Adrenal gland (tissue), 12 donors: ENCODE data around the gene ZNF385A. TPM values are rescaled to one million over a fixed set of nuclear protein-coding genes. Genes with fewer than 3 reads are reported as not detected.

ENCODE experiments used
- DNase-seq, 7 donors: peaks; one replicate each; pipeline ENCODE4 v3.0.0-alpha.2; 2019 to 2020
- H3K27ac ChIP-seq, 5 donors: fragments of 200-600 bp; sonication (generic) in 4 of 5; 1 replicate in 3 of 5; 2 replicates in 2 of 5; pipeline versions ENCODE4 v1.5.1 to v1.8.0; 2016 to 2020; ENCODE audit warnings: mild to moderate bottlenecking in 1 of 5
- H3K27me3 ChIP-seq: fragments of 200-600 bp; 2 replicates; pipeline ENCODE4 v1.8.0; 2021
- H3K36me3 ChIP-seq, 2 donors: fragments of 200-600 bp; replicated peaks in 1 of 2; 1 replicate in 1 of 2; 2 replicates in 1 of 2; pipeline versions ENCODE4 v1.5.1 to v1.8.0; 2018 to 2022
- H3K4me1 ChIP-seq, 2 donors: fragments of 200-600 bp; replicated peaks in 1 of 2; 1 replicate in 1 of 2; 2 replicates in 1 of 2; pipeline versions ENCODE4 v1.5.1 to v1.8.0; 2018 to 2021
- H3K4me3 ChIP-seq, 4 donors: fragments of 200-600 bp; sonication (generic) in 3 of 4; one replicate each; pipeline ENCODE4 v1.5.1; 2016 to 2018
- H3K9me3 ChIP-seq, 3 donors: fragments of 200-600 bp; sonication (generic) in 1 of 3; replicated peaks in 1 of 3; 1 replicate in 2 of 3; 2 replicates in 1 of 3; pipeline versions ENCODE4 v1.5.1 to v1.8.0; 2016 to 2021
- POLR2A ChIP-seq, 2 donors: fragments of 450-650 bp; IDR thresholded peaks; one replicate each; pipeline ENCODE4 v1.6.1; 2017; ENCODE audit warnings: antibody characterized with exemption in 2 of 2, mild to moderate bottlenecking in 2 of 2, moderate library complexity in 1 of 2
- WGBS, 4 donors: extraction: QIAGEN DNeasy Blood & Tissue Kit in 2 of 4; methylation state at CpG; one replicate each; pipeline versions ENCODE4 v1.1.5 to v1.1.7; 2013 to 2017; 5-methylcytosine and 5-hydroxymethylcytosine counted together
- intact Hi-C, 2 donors: fragments of 100-400 bp; cut with DNase I; formaldehyde crosslinking; loops; one replicate each; pipeline versions ENCODE4 v1.14.1 to v1.15.0; 2022 to 2023
- polyA plus RNA-seq, 3 donors: library from polyadenylated mRNA; stranded (reverse); fragments of 200-250 nt in 2 of 3; fragments of 350-450 nt in 1 of 3; fragmentation: Illumina TruSeq in 1 of 3; extraction: RNeasy Lipid Tissue Mini Kit (QIAGEN cat#74804) in 1 of 3; gene quantifications; one replicate each; pipeline ENCODE4 v1.2.3, GENCODE V29; 2013 to 2014
- total RNA-seq, 9 donors: library from RNA; depleted of rRNA in 4 of 9; stranded (reverse); fragments of >200 nt in 4 of 9; fragments of 120-200 nt in 1 of 9; fragmentation: NEBNext Ultra II Directional in 1 of 9; extraction: Animal tissue kit (Norgen Biotek cat#: 25700) in 1 of 9; gene quantifications; one replicate each; pipeline versions ENCODE4 v1.1.0 to v1.2.4, GENCODE V29; 2013 to 2023
- TF ChIP-seq, protein P1 (sequence below), 6 experiments: fragments of 450-650 bp in 4 of 6; fragments of 200-600 bp in 2 of 6; sonication (generic) in 1 of 6; IDR thresholded peaks; 1 replicate in 5 of 6; 2 replicates in 1 of 6; pipeline versions ENCODE4 v1.5.1 to v1.8.0; 2016 to 2021; ENCODE audit warnings: antibody characterized with exemption in 6 of 6, mild to moderate bottlenecking in 2 of 6, moderate library complexity in 1 of 6
- donor health status: healthy with polysubstance abuse.
- donor health status: Bipolar disorder and iron deficiency.
- donor health status: DM: yes; HTN: yes; CAD: no.
- donor health status: DM: no; HTN: no; CAD: no.
- donor health status: DM: no; HTN: no; CAD: no.
- donor health status: DM: yes; HTN: yes; CAD: no.

Gene ZNF385A
- total and polyA plus RNA-seq, 12 donors: 0.94 to 38.2 (median 13.1) TPM

DNA sequence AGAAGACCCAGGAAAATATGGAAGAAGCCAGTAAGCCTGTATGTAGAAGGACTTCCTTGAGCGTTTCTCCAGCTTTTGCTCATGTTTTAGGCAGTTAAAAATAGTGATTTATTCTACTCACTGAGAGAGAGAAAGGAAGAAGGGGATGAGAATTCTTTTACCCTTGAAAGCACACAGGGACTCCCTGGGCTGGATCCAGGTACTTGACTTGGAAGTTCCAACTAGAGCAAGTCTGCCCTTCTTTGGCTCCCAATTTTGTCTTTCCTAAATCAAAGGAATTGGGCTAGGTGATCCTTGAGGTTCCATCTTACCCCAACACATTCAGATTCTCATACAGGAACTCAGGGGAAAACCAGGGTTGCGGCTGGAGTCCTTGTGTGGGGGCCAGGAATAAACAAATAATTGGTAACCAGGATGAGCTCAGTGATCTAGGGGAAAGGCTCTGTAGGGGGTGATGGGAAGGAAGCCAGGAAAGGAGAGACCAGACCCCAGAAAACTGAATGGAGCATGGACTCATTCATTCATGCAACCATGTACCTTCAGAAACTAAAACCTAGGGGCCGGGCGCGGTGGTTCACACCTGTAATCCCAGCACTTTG, 46.0 kb upstream of the ZNF385A start:
- Histone ChIP-seq H3K4me3 (no peak overlapping the region), H3K27me3 (no peaks in the 10 kb centered on the region), H3K9me3 (no peaks in the 10 kb centered on the region), H3K27ac (no peak overlapping the region), H3K36me3 (no peaks in the 10 kb centered on the region), H3K4me1 (peaks cover 0 to 23% of the 10 kb centered on the region in 2 donors)
- intact Hi-C loops: no loop called here
- no peak for DNase-seq
- TF ChIP-seq, protein P1, sequence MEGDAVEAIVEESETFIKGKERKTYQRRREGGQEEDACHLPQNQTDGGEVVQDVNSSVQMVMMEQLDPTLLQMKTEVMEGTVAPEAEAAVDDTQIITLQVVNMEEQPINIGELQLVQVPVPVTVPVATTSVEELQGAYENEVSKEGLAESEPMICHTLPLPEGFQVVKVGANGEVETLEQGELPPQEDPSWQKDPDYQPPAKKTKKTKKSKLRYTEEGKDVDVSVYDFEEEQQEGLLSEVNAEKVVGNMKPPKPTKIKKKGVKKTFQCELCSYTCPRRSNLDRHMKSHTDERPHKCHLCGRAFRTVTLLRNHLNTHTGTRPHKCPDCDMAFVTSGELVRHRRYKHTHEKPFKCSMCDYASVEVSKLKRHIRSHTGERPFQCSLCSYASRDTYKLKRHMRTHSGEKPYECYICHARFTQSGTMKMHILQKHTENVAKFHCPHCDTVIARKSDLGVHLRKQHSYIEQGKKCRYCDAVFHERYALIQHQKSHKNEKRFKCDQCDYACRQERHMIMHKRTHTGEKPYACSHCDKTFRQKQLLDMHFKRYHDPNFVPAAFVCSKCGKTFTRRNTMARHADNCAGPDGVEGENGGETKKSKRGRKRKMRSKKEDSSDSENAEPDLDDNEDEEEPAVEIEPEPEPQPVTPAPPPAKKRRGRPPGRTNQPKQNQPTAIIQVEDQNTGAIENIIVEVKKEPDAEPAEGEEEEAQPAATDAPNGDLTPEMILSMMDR (IDR thresholded peaks at IDR 0.05): no peak
- TF ChIP-seq POLR2A (IDR thresholded peaks at IDR 0.05): no peak
- WGBS, 4 donors: 89 to 95% (median 94%) methylated on average over 5 of the region's 5 CpGs

DNA sequence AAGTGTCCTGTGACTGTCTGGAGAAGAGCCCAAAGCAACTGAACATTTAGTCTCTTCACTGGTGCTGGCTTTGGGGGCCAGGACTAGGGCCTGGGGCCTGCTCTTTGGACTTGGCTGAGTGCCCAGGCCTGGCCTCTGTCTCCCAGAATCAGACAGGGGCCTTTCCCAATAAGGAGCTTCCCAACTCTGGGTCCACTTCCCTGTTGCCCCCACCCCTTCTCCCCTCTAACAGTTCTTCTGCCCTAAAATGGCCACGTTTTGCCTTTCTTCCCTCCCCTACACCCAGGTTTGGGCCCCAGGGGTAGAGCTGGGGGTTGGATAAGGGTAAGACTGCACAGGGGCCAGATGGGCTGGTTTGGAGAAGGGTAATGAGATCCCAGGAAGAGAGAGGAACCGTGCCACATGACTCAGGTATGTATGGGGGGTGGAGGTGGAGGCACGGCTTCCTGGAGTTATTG, 44.5 kb upstream of the ZNF385A start:
- H3K4me1 ChIP-seq: peaks cover 0 to 23% of the 10 kb centered on the region in 2 donors
- no peaks in the 10 kb centered on the region for H3K36me3 ChIP-seq
- DNase-seq: no peak
- TF ChIP-seq POLR2A (IDR thresholded peaks at IDR 0.05): no peak
- TF ChIP-seq, protein P1 (IDR thresholded peaks at IDR 0.05): no peak
- 71 to 83% (median 76%) methylated on average over 3 of the region's 3 CpGs for WGBS, 4 donors
- H3K9me3 ChIP-seq: no peaks in the 10 kb centered on the region
- peak overlapping the region in 2 of 5 donors; percentile 44 to 67 for H3K27ac ChIP-seq
- no peak overlapping the region for H3K4me3 ChIP-seq
- H3K27me3 ChIP-seq: no peaks in the 10 kb centered on the region
- intact Hi-C loops: no loop called here

DNA sequence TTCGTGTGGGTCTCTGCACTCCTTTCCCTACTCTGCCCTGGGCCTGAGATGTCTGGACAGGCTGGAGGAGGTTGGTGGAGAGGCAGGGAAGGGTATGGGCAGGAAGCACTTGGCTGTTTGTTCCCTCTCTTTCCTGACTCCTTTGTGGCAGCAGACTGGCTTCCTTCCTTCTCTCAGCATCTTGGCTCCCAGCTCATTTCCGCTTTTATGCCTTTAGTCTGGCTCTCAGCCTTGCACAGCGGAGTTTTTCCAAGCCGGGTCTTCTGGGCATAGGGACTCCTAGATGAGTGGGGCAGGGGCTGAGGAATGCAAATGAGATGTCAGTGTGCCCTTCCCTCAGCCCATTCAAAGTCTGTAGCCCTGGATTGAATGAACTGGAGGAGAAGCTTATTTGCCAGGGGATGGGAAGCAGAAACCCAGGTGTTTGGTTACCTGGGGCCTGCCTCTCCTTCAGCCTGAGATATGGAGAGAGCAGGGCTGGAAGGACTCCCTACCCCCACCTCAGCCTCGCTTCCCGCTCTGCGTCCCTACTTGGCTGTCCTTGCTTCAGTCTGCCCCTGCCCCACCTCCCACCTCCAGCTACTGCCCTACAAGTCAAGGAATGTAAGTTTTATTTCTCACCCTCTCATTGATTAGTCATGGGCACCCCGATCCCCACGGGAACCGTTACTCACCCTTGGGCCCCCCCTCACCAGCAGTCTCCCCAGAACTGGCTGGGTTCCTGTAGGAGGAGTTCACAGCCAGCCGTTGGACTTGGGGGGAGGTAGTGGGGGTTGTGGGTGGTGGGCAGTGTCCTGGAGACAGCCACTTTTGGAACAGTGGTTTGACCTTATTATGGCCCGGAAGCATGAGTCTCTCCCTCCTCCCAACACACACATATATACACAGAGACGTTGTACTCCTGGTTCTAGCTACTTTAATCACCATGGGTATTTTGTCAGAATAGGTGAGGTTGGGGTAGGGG, 43.8 kb upstream of the ZNF385A start:
- peak in 1 of 7 donors; percentile 34 for DNase-seq
- no peaks in the 10 kb centered on the region for H3K27me3 ChIP-seq
- WGBS, 4 donors: 32 to 58% (median 42%) methylated on average over 11 to 13 of the region's 13 CpGs
- intact Hi-C loops: no loop called here
- peaks cover 0 to 23% of the 10 kb centered on the region in 2 donors for H3K4me1 ChIP-seq
- H3K36me3 ChIP-seq: no peaks in the 10 kb centered on the region
- H3K4me3 ChIP-seq: no peak overlapping the region
- no peaks in the 10 kb centered on the region for H3K9me3 ChIP-seq
- peak overlapping the region in 2 of 5 donors; percentile 44 to 67 for H3K27ac ChIP-seq
- TF ChIP-seq, protein P1 (IDR thresholded peaks at IDR 0.05): no peak
- no peak for TF ChIP-seq POLR2A (IDR thresholded peaks at IDR 0.05)

DNA sequence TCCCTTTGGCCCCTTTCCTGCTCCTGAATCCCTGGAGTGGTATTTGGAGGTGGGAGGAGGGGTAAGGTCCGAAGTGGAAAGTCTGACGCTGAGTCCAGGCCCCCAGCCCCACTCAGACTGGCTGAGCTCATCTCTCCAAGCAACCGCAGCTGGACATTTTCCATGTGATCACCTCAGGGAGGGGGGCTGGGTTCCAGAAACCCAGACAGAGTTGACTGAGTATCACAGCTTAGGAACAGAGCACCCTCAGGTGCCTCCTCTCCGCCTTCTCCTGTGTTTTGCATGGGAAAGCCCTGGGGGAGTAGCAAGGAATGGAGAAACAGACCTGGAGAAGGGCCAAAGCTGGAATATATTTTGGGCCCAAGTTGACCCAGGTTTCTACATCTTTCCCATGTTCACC, 42.6 kb upstream of the ZNF385A start:
- WGBS, 4 donors: 69 to 81% (median 73%) methylated on average over 4 of the region's 4 CpGs
- Histone ChIP-seq H3K36me3 (no peaks in the 10 kb centered on the region), H3K4me3 (no peak overlapping the region), H3K27me3 (no peaks in the 10 kb centered on the region), H3K27ac (peak overlapping the region in 1 of 5 donors; percentile 67), H3K4me1 (peaks cover under 1 to 22% of the 10 kb centered on the region in 2 donors), H3K9me3 (no peaks in the 10 kb centered on the region)
- intact Hi-C loops: no loop called here
- no peak for DNase-seq
- TF ChIP-seq, protein P1 (IDR thresholded peaks at IDR 0.05): no peak
- no peak for TF ChIP-seq POLR2A (IDR thresholded peaks at IDR 0.05)
